ENCODE data around the gene IBA57. TPM values are rescaled to one million over a fixed set of nuclear protein-coding genes. Genes with fewer than 3 reads are reported as not detected.

IBA57 gene
- total RNA-seq, 2 donors from 2014 or later = 11.0 to 16.9 TPM

GRCh38 chr1:228145463-228146416 lies 19.9 kb upstream of the IBA57 start:
- no peak overlapping the region for H3K27ac ChIP-seq
- no peaks in the 10 kb centered on the region for H3K36me3 ChIP-seq
- TF ChIP-seq CTCF (IDR thresholded peaks at IDR 0.05) = no peak
- H3K4me3 ChIP-seq = no peak overlapping the region
- H3K4me1 ChIP-seq = peaks cover 15% of the 10 kb centered on the region
- intact Hi-C loops (cut with DNase I) = no loop called here
- DNase-seq = no peak
- no peaks in the 10 kb centered on the region for H3K9me3 ChIP-seq
- no peaks in the 10 kb centered on the region for H3K27me3 ChIP-seq
- no peak overlapping the region for H3K9ac ChIP-seq (ENCODE audit: low read depth in 2 of 2, low read length in 2 of 2)

GRCh38 chr1:228146417-228147150 lies 19.0 kb upstream of the IBA57 start:
- no peak for TF ChIP-seq CTCF (IDR thresholded peaks at IDR 0.05)
- Histone ChIP-seq H3K36me3 (no peaks in the 10 kb centered on the region), H3K9me3 (no peaks in the 10 kb centered on the region), H3K4me3 (no peak overlapping the region), H3K27ac (no peak overlapping the region), H3K27me3 (no peaks in the 10 kb centered on the region), H3K4me1 (peaks cover 13% of the 10 kb centered on the region), H3K9ac (ENCODE audit: low read depth in 2 of 2, low read length in 2 of 2) (no peak overlapping the region)
- intact Hi-C loops (cut with DNase I) = no loop called here
- DNase-seq = no peak

- intact Hi-C loops (cut with DNase I) = no loop called here
- Histone ChIP-seq H3K27ac (no peak overlapping the region), H3K9me3 (no peaks in the 10 kb centered on the region), H3K9ac (ENCODE audit: low read depth in 2 of 2, low read length in 2 of 2) (no peak overlapping the region), H3K27me3 (no peaks in the 10 kb centered on the region), H3K4me1 (peaks cover 6% of the 10 kb centered on the region), H3K4me3 (no peak overlapping the region), H3K36me3 (no peaks in the 10 kb centered on the region)
- DNase-seq = no peak
- no peak for TF ChIP-seq CTCF (IDR thresholded peaks at IDR 0.05)
Observed at GRCh38 chr1:228147151-228147693, 18.4 kb upstream of the IBA57 start.

GRCh38 chr1:228147768-228148167 lies 17.8 kb upstream of the IBA57 start:
- Histone ChIP-seq H3K27me3 (no peaks in the 10 kb centered on the region), H3K36me3 (no peaks in the 10 kb centered on the region), H3K4me3 (no peak overlapping the region), H3K27ac (no peak overlapping the region), H3K9me3 (no peaks in the 10 kb centered on the region), H3K4me1 (peaks cover under 1% of the 10 kb centered on the region), H3K9ac (ENCODE audit: low read depth in 2 of 2, low read length in 2 of 2) (no peak overlapping the region)
- intact Hi-C loops (cut with DNase I) = no loop called here
- no peak for DNase-seq
- no peak for TF ChIP-seq CTCF (IDR thresholded peaks at IDR 0.05)

- DNase-seq = no peak
- Histone ChIP-seq H3K36me3 (no peaks in the 10 kb centered on the region), H3K9me3 (no peaks in the 10 kb centered on the region), H3K4me1 (no peaks in the 10 kb centered on the region), H3K27me3 (no peaks in the 10 kb centered on the region), H3K27ac (peak overlapping the region; percentile 47), H3K4me3 (no peak overlapping the region), H3K9ac (ENCODE audit: low read depth in 2 of 2, low read length in 2 of 2) (no peak overlapping the region)
- no peak for TF ChIP-seq CTCF (IDR thresholded peaks at IDR 0.05)
- intact Hi-C loops (cut with DNase I) = no loop called here
Observed at GRCh38 chr1:228148196-228148861, 17.3 kb upstream of the IBA57 start.
